PFSK-1 (cell line): Measurements from ENCODE around the gene PYROXD2.

ENCODE experiments used
- POLR2AphosphoS5 ChIP-seq: IDR thresholded peaks from 2 replicates; pipeline ENCODE4 v1.6.1; 2012; ENCODE audit warnings: low read depth, mild to moderate bottlenecking, control low read depth, low read length, moderate library complexity
- SIN3A ChIP-seq: IDR thresholded peaks from 2 replicates; pipeline ENCODE4 v1.6.1; 2012; ENCODE audit warnings: mild to moderate bottlenecking, low read length, moderate library complexity, borderline replicate concordance; ENCODE audit not compliant: insufficient read depth

DNA sequence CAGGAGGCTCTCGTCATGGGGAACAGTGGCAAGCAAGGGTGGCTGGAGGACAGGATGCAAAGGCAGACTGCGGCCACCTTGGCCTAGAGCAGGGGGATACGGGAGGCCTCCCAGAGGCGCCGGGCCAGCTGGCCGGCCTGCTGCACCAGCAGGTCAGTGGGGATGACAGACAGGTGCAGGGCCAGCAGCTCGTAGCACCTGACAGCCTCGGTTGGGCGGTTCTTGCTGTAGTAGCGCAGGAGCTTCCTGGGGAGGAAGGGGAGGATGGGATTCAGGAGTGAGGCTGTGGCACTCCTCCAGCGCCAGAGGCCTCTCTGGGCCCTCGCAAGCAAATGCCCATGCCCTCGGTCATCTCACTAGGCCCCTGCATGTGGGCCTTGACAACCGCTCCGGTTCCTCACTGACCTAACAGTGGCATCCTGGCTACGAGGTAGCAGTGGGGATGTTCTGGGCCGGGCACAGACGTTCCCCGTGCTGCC lies 2.5 kb upstream of the PYROXD2 start:
- no peak for TF ChIP-seq POLR2AphosphoS5
- TF ChIP-seq SIN3A: no peak
